ENCODE measurements around the gene CYTH2.
A peak's percentile ranks its signal among the peaks of the same experiment; 100 is the strongest.

CYTH2 gene

GRCh38 chr19:48445256-48445605, 23.9 kb upstream of the CYTH2 start:
- peak overlapping the region; percentile 100 for H3K4me3 ChIP-seq (replicated peaks; ENCODE audit: low read depth, low read length)
- peak; percentile 81 for DNase-seq (ENCODE audit: extremely low read depth, low read depth)
- TF ChIP-seq CTCF (IDR thresholded peaks at IDR 0.05; ENCODE audit: low read depth, low read length, missing control alignments) = peak; percentile 68

GRCh38 chr19:48445606-48446481, 23.3 kb upstream of the CYTH2 start, which contains the start of gene GRWD1:
Gene GRWD1 (plus strand): TSS chr19:48445983. CDS start chr19:48446006, 23 bp downstream.
- peak; percentile 15 for TF ChIP-seq CTCF (IDR thresholded peaks at IDR 0.05; ENCODE audit: low read depth, low read length, missing control alignments)
- peak; percentile 95 for DNase-seq (ENCODE audit: extremely low read depth, low read depth)
- H3K4me3 ChIP-seq (replicated peaks; ENCODE audit: low read depth, low read length) = peak within 1 kb of the TSS; percentile 100

- TF ChIP-seq CTCF (IDR thresholded peaks at IDR 0.05; ENCODE audit: low read depth, low read length, missing control alignments) = no peak
- DNase-seq (ENCODE audit: extremely low read depth, low read depth) = no peak
- H3K4me3 ChIP-seq (replicated peaks; ENCODE audit: low read depth, low read length) = peak overlapping the region; percentile 100
Measured at GRCh38 chr19:48446579-48446978, 22.6 kb upstream of the CYTH2 start.

GRCh38 chr19:48448563-48448962, 20.6 kb upstream of the CYTH2 start:
- H3K4me3 ChIP-seq (replicated peaks; ENCODE audit: low read depth, low read length) = no peak overlapping the region
- no peak for TF ChIP-seq CTCF (IDR thresholded peaks at IDR 0.05; ENCODE audit: low read depth, low read length, missing control alignments)
- DNase-seq (ENCODE audit: extremely low read depth, low read depth) = no peak

GRCh38 chr19:48450441-48450840, 18.7 kb upstream of the CYTH2 start:
- TF ChIP-seq CTCF (IDR thresholded peaks at IDR 0.05; ENCODE audit: low read depth, low read length, missing control alignments) = no peak
- DNase-seq (ENCODE audit: extremely low read depth, low read depth) = no peak
- H3K4me3 ChIP-seq (replicated peaks; ENCODE audit: low read depth, low read length) = no peak overlapping the region

- no peak for DNase-seq (ENCODE audit: extremely low read depth, low read depth)
- TF ChIP-seq CTCF (IDR thresholded peaks at IDR 0.05; ENCODE audit: low read depth, low read length, missing control alignments) = no peak
- H3K4me3 ChIP-seq (replicated peaks; ENCODE audit: low read depth, low read length) = no peak overlapping the region
Measured at GRCh38 chr19:48450863-48451262, 18.3 kb upstream of the CYTH2 start.
